ENCODE measurements around the gene SLAMF6. TPM values are rescaled to one million over a fixed set of nuclear protein-coding genes. Genes with fewer than 3 reads are reported as not detected.

SLAMF6 gene
- total and polyA plus RNA-seq, 10 of the 15 experiments (the other 5 are each of a cell fraction or from before 2014, with no cell fraction given), result 20.5 to 89.6 (median 36.5) TPM

GRCh38 chr1:160451859-160452232 is 71.2 kb downstream of the SLAMF6 start:
- Histone ChIP-seq H2AFZ (ENCODE audit: control insufficient read depth, low read depth, low read length) (peak overlapping the region; percentile 83), H3K27ac (ENCODE audit: control insufficient read depth, insufficient read depth) (peak overlapping the region; percentile 82), H3K4me2 (ENCODE audit: control insufficient read depth, insufficient read depth) (peak overlapping the region; percentile 63), H3K36me3 (ENCODE audit: control insufficient read depth in 2 of 2, insufficient read depth in 2 of 2, low read length in 1 of 2) (no peaks in the 10 kb centered on the region), H3K27me3 (replicated peaks in 1 of 2; ENCODE audit: control insufficient read depth in 2 of 2, insufficient read depth in 2 of 2, low read length in 1 of 2) (no peaks in the 10 kb centered on the region), H3K4me1 (ENCODE audit: control insufficient read depth, insufficient read depth, low read length) (peaks cover 48% of the 10 kb centered on the region), H3K4me3 (peak overlapping the region; percentile 9; the same call in 1 of the 2 replicates), H3K9me3 (replicated peaks; ENCODE audit: control insufficient read depth, insufficient read depth, low read length) (no peaks in the 10 kb centered on the region; the same call in 2 of the 3 replicates), H3K9ac (ENCODE audit: control insufficient read depth, insufficient read depth, low read length) (peak overlapping the region; percentile 59), H4K20me1 (ENCODE audit: control insufficient read depth, insufficient read depth) (no peaks in the 10 kb centered on the region), H3K79me2 (ENCODE audit: control insufficient read depth, insufficient read depth, low read length) (no peaks in the 10 kb centered on the region)
- SMC1A ChIA-PET (ENCODE audit: uncharacterized antibody, unreplicated experiment), result interaction anchor here (0.7 to 4.5 kb wide), 28 partner anchors 9 to 324 kb away, joined by 3 to 68 read pairs (median 6); partner anchors contain the start of gene SLAMF6
- peak; percentile 36; the same call in 2 of the 3 replicates for ATAC-seq
- 41% methylated on average over 1 of the region's 1 CpG for WGBS (ENCODE audit: insufficient coverage, insufficient replicate concordance, low lambda C conversion rate, missing lambda C conversion rate)
- FAIRE-seq, result peak; percentile 44
- in situ Hi-C loops (cut with MboI) (no loop called here), intact Hi-C loops (cut with micrococcal nuclease; ENCODE audit: unreplicated experiment) (loop anchor here (5.0 kb wide), 2 partner anchors 70 to 95 kb away; partner anchors contain the start of gene SLAMF6)
- CTCF ChIA-PET, result interaction anchor here (0.9 to 2.3 kb wide), 18 partner anchors 8 to 157 kb away, joined by 3 to 12 read pairs (median 4); no protein-coding TSS in a partner anchor
- RAD21 ChIA-PET (ENCODE audit: unreplicated experiment), result interaction anchor here (0.7 to 2.1 kb wide), 22 partner anchors 9 to 154 kb away, joined by 3 to 33 read pairs (median 5); no protein-coding TSS in a partner anchor
- BruUV-seq (replicated peaks), result no TSS peak
- TF ChIP-seq CREB1 (IDR thresholded peaks at IDR 0.05; ENCODE audit: low read depth), result 0 out of 2 replicates have a peak, but pooled peaks have one; percentile 3
- no peak for TF ChIP-seq JUNB (IDR thresholded peaks at IDR 0.05)
- peak; percentile 64; the same call in 2 of the 3 replicates for TF ChIP-seq POU2F2 (IDR thresholded peaks at IDR 0.05; ENCODE audit: borderline replicate concordance, low read depth, low read length)
- no peak for TF ChIP-seq ZNF207 (IDR thresholded peaks at IDR 0.05; ENCODE audit: borderline replicate concordance)
- TF ChIP-seq ZNF384 (IDR thresholded peaks at IDR 0.05; ENCODE audit: borderline replicate concordance, low read depth, low read length), result no peak
- no peak for TF ChIP-seq NFIC (IDR thresholded peaks at IDR 0.05; ENCODE audit: low read depth, low read length)
- TF ChIP-seq ELK1 (IDR thresholded peaks at IDR 0.05; ENCODE audit: low read depth, low read length), result no peak
- TF ChIP-seq CUX1 (IDR thresholded peaks at IDR 0.05; ENCODE audit: insufficient replicate concordance, low read depth, low read length), result no peak
- DNase-seq (ENCODE audit: low read depth, low spot score), result no peak
- POLR2A ChIA-PET, result interaction anchor here (1.0 to 3.0 kb wide), 12 partner anchors 8 to 126 kb away, joined by 3 to 14 read pairs (median 6); partner anchors contain the start of gene SLAMF6
